Measurements from ENCODE around the gene NIM1K.

GRCh38 chr5:43230707-43231106 is 38.7 kb downstream of the NIM1K start:
- TF ChIP-seq, protein P1, sequence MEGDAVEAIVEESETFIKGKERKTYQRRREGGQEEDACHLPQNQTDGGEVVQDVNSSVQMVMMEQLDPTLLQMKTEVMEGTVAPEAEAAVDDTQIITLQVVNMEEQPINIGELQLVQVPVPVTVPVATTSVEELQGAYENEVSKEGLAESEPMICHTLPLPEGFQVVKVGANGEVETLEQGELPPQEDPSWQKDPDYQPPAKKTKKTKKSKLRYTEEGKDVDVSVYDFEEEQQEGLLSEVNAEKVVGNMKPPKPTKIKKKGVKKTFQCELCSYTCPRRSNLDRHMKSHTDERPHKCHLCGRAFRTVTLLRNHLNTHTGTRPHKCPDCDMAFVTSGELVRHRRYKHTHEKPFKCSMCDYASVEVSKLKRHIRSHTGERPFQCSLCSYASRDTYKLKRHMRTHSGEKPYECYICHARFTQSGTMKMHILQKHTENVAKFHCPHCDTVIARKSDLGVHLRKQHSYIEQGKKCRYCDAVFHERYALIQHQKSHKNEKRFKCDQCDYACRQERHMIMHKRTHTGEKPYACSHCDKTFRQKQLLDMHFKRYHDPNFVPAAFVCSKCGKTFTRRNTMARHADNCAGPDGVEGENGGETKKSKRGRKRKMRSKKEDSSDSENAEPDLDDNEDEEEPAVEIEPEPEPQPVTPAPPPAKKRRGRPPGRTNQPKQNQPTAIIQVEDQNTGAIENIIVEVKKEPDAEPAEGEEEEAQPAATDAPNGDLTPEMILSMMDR (IDR thresholded peaks at IDR 0.05) = no peak
- TF ChIP-seq POLR2A (IDR thresholded peaks at IDR 0.05) = no peak

All from vagina (tissue), 2 donors.